Neural progenitor cell (in vitro differentiated cells): ENCODE data around the gene SCCPDH.

ENCODE experiments used
- EZH2 ChIP-seq: fragments of 200-600 bp; sonication (generic); IDR thresholded peaks from 2 replicates; pipeline ENCODE4 v1.6.1; 2017; ENCODE audit warnings: antibody characterized with exemption, mild to moderate bottlenecking, moderate library complexity
- EZH2phosphoT487 ChIP-seq: fragments of 200-600 bp; sonication (generic); IDR thresholded peaks from 2 replicates; pipeline ENCODE4 v1.6.1; 2017; ENCODE audit warnings: antibody characterized with exemption
- TF ChIP-seq, protein P1 (sequence below): fragments of 200-600 bp; sonication (generic); IDR thresholded peaks from 2 replicates; pipeline ENCODE4 v1.5.1; 2017; ENCODE audit warnings: antibody characterized with exemption, mild to moderate bottlenecking

DNA sequence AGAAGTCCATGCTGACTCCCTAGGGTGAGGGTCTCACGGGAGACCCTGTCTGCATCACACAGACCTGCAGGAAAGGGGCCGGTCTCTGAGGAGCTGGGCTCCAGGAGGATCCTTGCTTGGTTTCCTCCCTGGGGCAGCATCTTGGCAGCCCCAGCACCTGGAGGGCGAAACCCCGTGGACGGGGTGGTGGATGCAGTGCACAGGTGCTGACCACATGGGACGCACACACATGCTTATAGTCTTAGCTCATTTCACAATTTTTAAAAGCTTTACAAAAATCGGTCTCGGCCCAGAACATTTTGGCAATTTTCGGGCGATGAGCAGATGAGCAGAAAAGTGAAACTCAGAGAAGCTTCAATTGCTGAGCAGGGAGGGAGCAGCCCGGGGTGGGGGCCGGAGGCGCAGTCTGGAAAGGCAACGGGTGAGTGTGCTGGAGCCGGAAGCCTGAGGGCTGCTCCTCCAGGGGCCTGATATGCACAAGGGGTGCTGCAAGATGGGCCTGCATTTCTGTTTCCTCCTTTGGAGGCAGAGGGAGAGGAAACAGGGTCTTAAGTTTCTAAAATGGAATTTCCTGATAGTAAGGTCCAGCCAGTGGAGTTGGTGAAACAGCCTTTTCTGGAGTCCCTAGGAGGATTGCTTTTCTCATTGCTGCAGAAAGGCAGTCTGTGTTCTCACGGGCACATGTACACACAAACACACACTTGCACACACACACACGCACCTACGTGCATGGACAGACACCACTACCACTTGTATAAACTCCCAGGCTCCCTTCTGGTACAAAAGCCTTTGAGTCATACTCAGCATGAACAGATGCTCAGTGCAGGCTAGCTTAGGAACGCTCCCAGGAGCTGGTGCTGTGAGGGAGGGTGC lies 60.6 kb downstream of the SCCPDH start:
- TF ChIP-seq, protein P1, sequence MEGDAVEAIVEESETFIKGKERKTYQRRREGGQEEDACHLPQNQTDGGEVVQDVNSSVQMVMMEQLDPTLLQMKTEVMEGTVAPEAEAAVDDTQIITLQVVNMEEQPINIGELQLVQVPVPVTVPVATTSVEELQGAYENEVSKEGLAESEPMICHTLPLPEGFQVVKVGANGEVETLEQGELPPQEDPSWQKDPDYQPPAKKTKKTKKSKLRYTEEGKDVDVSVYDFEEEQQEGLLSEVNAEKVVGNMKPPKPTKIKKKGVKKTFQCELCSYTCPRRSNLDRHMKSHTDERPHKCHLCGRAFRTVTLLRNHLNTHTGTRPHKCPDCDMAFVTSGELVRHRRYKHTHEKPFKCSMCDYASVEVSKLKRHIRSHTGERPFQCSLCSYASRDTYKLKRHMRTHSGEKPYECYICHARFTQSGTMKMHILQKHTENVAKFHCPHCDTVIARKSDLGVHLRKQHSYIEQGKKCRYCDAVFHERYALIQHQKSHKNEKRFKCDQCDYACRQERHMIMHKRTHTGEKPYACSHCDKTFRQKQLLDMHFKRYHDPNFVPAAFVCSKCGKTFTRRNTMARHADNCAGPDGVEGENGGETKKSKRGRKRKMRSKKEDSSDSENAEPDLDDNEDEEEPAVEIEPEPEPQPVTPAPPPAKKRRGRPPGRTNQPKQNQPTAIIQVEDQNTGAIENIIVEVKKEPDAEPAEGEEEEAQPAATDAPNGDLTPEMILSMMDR = no peak
- no peak for TF ChIP-seq EZH2phosphoT487
- no peak for TF ChIP-seq EZH2
